HG03439 (cell line): ENCODE results near the gene MINDY4.

ENCODE experiments used
- ATAC-seq: cut with Tn5 transposase; IDR thresholded peaks from one replicate; pipeline ENCODE4 v1.9.1; 2021; ENCODE audit warnings: mild to moderate bottlenecking, moderate library complexity; ENCODE audit not compliant: unreplicated experiment

The MINDY4 gene

GRCh38 chr7:30851651-30852307 lies 80.6 kb downstream of the MINDY4 start:
- ATAC-seq = no peak

GRCh38 chr7:30852308-30852684 lies 81.1 kb downstream of the MINDY4 start:
- ATAC-seq = no peak

GRCh38 chr7:30852744-30853288 lies 81.6 kb downstream of the MINDY4 start:
- ATAC-seq = no peak

GRCh38 chr7:30853576-30853975 lies 82.4 kb downstream of the MINDY4 start:
- no peak for ATAC-seq

- no peak for ATAC-seq
These were observed 84.7 kb downstream of the MINDY4 start for GRCh38 chr7:30855936-30856335.

- no peak for ATAC-seq
These were observed 87.4 kb downstream of the MINDY4 start for GRCh38 chr7:30858576-30858975.

GRCh38 chr7:30859202-30859939 lies 88.2 kb downstream of the MINDY4 start:
- no peak for ATAC-seq

GRCh38 chr7:30859940-30860496 lies 88.8 kb downstream of the MINDY4 start:
- no peak for ATAC-seq

- no peak for ATAC-seq
These were observed 90.4 kb downstream of the MINDY4 start for GRCh38 chr7:30861612-30862011.

GRCh38 chr7:30862995-30863705 lies 91.9 kb downstream of the MINDY4 start:
- ATAC-seq = no peak

- ATAC-seq = no peak
These were observed 92.5 kb downstream of the MINDY4 start for GRCh38 chr7:30863706-30864035.

GRCh38 chr7:30864101-30864500 lies 92.9 kb downstream of the MINDY4 start:
- ATAC-seq = no peak

- no peak for ATAC-seq
These were observed 93.9 kb downstream of the MINDY4 start for GRCh38 chr7:30865076-30865475.

GRCh38 chr7:30865821-30866220 lies 94.6 kb downstream of the MINDY4 start:
- no peak for ATAC-seq

- no peak for ATAC-seq
These were observed 95.7 kb downstream of the MINDY4 start for GRCh38 chr7:30866939-30867338.

GRCh38 chr7:30867483-30867882 lies 96.3 kb downstream of the MINDY4 start:
- no peak for ATAC-seq

GRCh38 chr7:30869794-30870611 lies 98.8 kb downstream of the MINDY4 start:
- no peak for ATAC-seq

- ATAC-seq = no peak
These were observed 99.8 kb downstream of the MINDY4 start for GRCh38 chr7:30870821-30871518.

- ATAC-seq = no peak
These were observed 100.4 kb downstream of the MINDY4 start for GRCh38 chr7:30871655-30872054.

- ATAC-seq = no peak
These were observed 102.0 kb downstream of the MINDY4 start for GRCh38 chr7:30873207-30873606.
